Measurements from ENCODE around the gene WDR38. TPM values are rescaled to one million over a fixed set of nuclear protein-coding genes. Genes with fewer than 3 reads are reported as not detected.
"Not testable (repeated sequence)": the region's sequence is repeated elsewhere in the genome, so short reads cannot be mapped to it uniquely, and the experiment has no call there.

WDR38 gene
- total RNA-seq, 1 donor from 2014 or later: not detected

GRCh38 chr9:124843456-124844034, 9.7 kb upstream of the WDR38 start:
- H4K20me1 ChIP-seq (ENCODE audit: low read depth): no peaks in the 10 kb centered on the region
- no peak for DNase-seq (ENCODE audit: low spot score)
- no peaks in the 10 kb centered on the region for H3K9me3 Mint-ChIP-seq
- H3K4me2 ChIP-seq: no peak overlapping the region
- no peak overlapping the region for H2AFZ ChIP-seq (replicated peaks)
- no peaks in the 10 kb centered on the region for H3K9me3 ChIP-seq (ENCODE audit: low read depth)
- H3K27ac ChIP-seq: no peak overlapping the region
- no peak overlapping the region for H3K9ac ChIP-seq
- H3K27ac Mint-ChIP-seq: no peak overlapping the region
- H3K4me1 Mint-ChIP-seq: peaks cover 9% of the 10 kb centered on the region
- H3K4me3 ChIP-seq: no peak overlapping the region
- no peaks in the 10 kb centered on the region for H3K27me3 ChIP-seq
- no peaks in the 10 kb centered on the region for H3K4me1 ChIP-seq
- H3K36me3 Mint-ChIP-seq: no peaks in the 10 kb centered on the region
- H3K79me2 ChIP-seq (ENCODE audit: low read depth): no peaks in the 10 kb centered on the region
- H3F3A ChIP-seq (ENCODE audit: low read depth): no peaks in the 10 kb centered on the region
- H3K4me3 Mint-ChIP-seq: no peak overlapping the region
- TF ChIP-seq EZH2 (IDR thresholded peaks at IDR 0.05): no peak
- TF ChIP-seq, protein P1, sequence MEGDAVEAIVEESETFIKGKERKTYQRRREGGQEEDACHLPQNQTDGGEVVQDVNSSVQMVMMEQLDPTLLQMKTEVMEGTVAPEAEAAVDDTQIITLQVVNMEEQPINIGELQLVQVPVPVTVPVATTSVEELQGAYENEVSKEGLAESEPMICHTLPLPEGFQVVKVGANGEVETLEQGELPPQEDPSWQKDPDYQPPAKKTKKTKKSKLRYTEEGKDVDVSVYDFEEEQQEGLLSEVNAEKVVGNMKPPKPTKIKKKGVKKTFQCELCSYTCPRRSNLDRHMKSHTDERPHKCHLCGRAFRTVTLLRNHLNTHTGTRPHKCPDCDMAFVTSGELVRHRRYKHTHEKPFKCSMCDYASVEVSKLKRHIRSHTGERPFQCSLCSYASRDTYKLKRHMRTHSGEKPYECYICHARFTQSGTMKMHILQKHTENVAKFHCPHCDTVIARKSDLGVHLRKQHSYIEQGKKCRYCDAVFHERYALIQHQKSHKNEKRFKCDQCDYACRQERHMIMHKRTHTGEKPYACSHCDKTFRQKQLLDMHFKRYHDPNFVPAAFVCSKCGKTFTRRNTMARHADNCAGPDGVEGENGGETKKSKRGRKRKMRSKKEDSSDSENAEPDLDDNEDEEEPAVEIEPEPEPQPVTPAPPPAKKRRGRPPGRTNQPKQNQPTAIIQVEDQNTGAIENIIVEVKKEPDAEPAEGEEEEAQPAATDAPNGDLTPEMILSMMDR (IDR thresholded peaks at IDR 0.05): no peak
- no peak for TF ChIP-seq EZH2phosphoT487 (IDR thresholded peaks at IDR 0.05)
- peaks cover 6% of the 10 kb centered on the region for H3K27me3 Mint-ChIP-seq (ENCODE audit: insufficient read depth, low read depth)
- H3K36me3 ChIP-seq: no peaks in the 10 kb centered on the region

DNA sequence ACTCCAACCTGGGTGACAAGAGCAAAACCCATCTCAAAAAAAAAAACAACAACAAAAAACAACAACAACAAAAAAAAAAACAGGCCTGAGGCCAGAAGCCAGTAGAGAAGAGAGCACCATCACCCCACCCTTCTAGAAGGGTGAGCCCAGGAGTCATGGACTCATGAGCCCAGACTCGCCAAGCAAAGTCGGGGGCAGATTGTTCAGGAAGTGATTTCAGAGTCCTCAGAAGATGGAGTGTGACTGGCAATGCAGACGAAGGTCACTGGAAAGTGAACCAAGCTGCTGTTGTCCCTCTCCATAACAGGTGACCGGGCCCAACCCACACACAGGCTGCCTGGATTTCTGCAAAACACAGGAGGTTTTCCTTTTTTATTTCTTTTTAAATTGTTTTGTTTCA, 9.0 kb upstream of the WDR38 start:
- peaks cover 9% of the 10 kb centered on the region for H3K4me1 Mint-ChIP-seq
- no peak overlapping the region for H3K9ac ChIP-seq
- H3K9me3 ChIP-seq (ENCODE audit: low read depth): no peaks in the 10 kb centered on the region
- no peaks in the 10 kb centered on the region for H4K20me1 ChIP-seq (ENCODE audit: low read depth)
- no peak for DNase-seq (ENCODE audit: low spot score)
- H3K79me2 ChIP-seq (ENCODE audit: low read depth): no peaks in the 10 kb centered on the region
- peaks cover 6% of the 10 kb centered on the region for H3K27me3 Mint-ChIP-seq (ENCODE audit: insufficient read depth, low read depth)
- no peaks in the 10 kb centered on the region for H3F3A ChIP-seq (ENCODE audit: low read depth)
- no peak overlapping the region for H3K4me2 ChIP-seq
- no peaks in the 10 kb centered on the region for H3K36me3 ChIP-seq
- H3K27me3 ChIP-seq: no peaks in the 10 kb centered on the region
- H3K27ac Mint-ChIP-seq: no peak overlapping the region
- no peaks in the 10 kb centered on the region for H3K9me3 Mint-ChIP-seq
- TF ChIP-seq EZH2 (IDR thresholded peaks at IDR 0.05) (no peak), EZH2phosphoT487 (IDR thresholded peaks at IDR 0.05) (no peak)
- no peak overlapping the region for H3K27ac ChIP-seq
- no peak overlapping the region for H2AFZ ChIP-seq (replicated peaks)
- H3K4me3 ChIP-seq: no peak overlapping the region
- no peak overlapping the region for H3K4me3 Mint-ChIP-seq
- no peaks in the 10 kb centered on the region for H3K4me1 ChIP-seq
- H3K36me3 Mint-ChIP-seq: no peaks in the 10 kb centered on the region

- H3K27ac Mint-ChIP-seq; H3K9ac ChIP-seq; H3K9me3 ChIP-seq (ENCODE audit: low read depth); H3K27me3 Mint-ChIP-seq (ENCODE audit: insufficient read depth, low read depth); H3K79me2 ChIP-seq (ENCODE audit: low read depth); H4K20me1 ChIP-seq (ENCODE audit: low read depth); H3K4me1 ChIP-seq; H3K27me3 ChIP-seq; H3K4me2 ChIP-seq; H3F3A ChIP-seq (ENCODE audit: low read depth); H3K4me3 ChIP-seq; H3K4me3 Mint-ChIP-seq; H3K36me3 Mint-ChIP-seq; H2AFZ ChIP-seq (replicated peaks); H3K27ac ChIP-seq; H3K36me3 ChIP-seq; DNase-seq (ENCODE audit: low spot score); H3K9me3 Mint-ChIP-seq: not testable (repeated sequence)
- peaks cover 13% of the 10 kb centered on the region for H3K4me1 Mint-ChIP-seq
Observed at GRCh38 chr9:124846467-124846866, 6.8 kb upstream of the WDR38 start.

GRCh38 chr9:124846969-124847368, 6.3 kb upstream of the WDR38 start:
- no peaks in the 10 kb centered on the region for H3K36me3 Mint-ChIP-seq
- DNase-seq (ENCODE audit: low spot score): no peak
- no peak overlapping the region for H3K27ac ChIP-seq
- no peak overlapping the region for H2AFZ ChIP-seq (replicated peaks)
- H3K36me3 ChIP-seq: no peaks in the 10 kb centered on the region
- H3K9me3 Mint-ChIP-seq: no peaks in the 10 kb centered on the region
- H3K27ac Mint-ChIP-seq: no peak overlapping the region
- H3K4me1 ChIP-seq: no peaks in the 10 kb centered on the region
- H4K20me1 ChIP-seq (ENCODE audit: low read depth): no peaks in the 10 kb centered on the region
- H3K79me2 ChIP-seq (ENCODE audit: low read depth): no peaks in the 10 kb centered on the region
- TF ChIP-seq, protein P1 (IDR thresholded peaks at IDR 0.05): no peak
- no peak for TF ChIP-seq EZH2 (IDR thresholded peaks at IDR 0.05)
- TF ChIP-seq EZH2phosphoT487 (IDR thresholded peaks at IDR 0.05): no peak
- H3K9ac ChIP-seq: no peak overlapping the region
- no peaks in the 10 kb centered on the region for H3K9me3 ChIP-seq (ENCODE audit: low read depth)
- H3F3A ChIP-seq (ENCODE audit: low read depth): no peaks in the 10 kb centered on the region
- H3K4me1 Mint-ChIP-seq: peaks cover 13% of the 10 kb centered on the region
- no peak overlapping the region for H3K4me3 ChIP-seq
- peaks cover 2% of the 10 kb centered on the region for H3K27me3 Mint-ChIP-seq (ENCODE audit: insufficient read depth, low read depth)
- H3K4me3 Mint-ChIP-seq: no peak overlapping the region
- H3K4me2 ChIP-seq: no peak overlapping the region
- no peaks in the 10 kb centered on the region for H3K27me3 ChIP-seq
